Stimulated activated CD4-positive, alpha-beta T cell treated with anti-CD3 and anti-CD28 coated beads, Interleukin-15, amount 100 ng/mL, for 1 hour (primary cell): ENCODE measurements around the gene PCDHB6.
"Not testable (repeated sequence)": the region's sequence is repeated elsewhere in the genome, so short reads cannot be mapped to it uniquely, and the experiment has no call there.

Experiments used
- DNase-seq, 2 donors: peaks; one replicate each; pipeline ENCODE4 v3.0.0-alpha.2; 2020; ENCODE audit warnings: low read depth in 1 of 2, low spot score in 1 of 2

The PCDHB6 gene

GRCh38 chr5:141157901-141158300 lies 8.0 kb downstream of the PCDHB6 start:
- not testable (repeated sequence) for DNase-seq

GRCh38 chr5:141172381-141173204 lies 22.7 kb downstream of the PCDHB6 start, which contains the start of gene PCDHB7:
TSS of gene PCDHB7 (plus strand) at chr5:141172644. CDS start at chr5:141172836, 192 bp downstream.
- no peak for DNase-seq

GRCh38 chr5:141174291-141175104 lies 24.6 kb downstream of the PCDHB6 start:
- not testable (repeated sequence) for DNase-seq

- no peak for DNase-seq
These were observed 26.1 kb downstream of the PCDHB6 start for GRCh38 chr5:141175933-141176332.

- DNase-seq, result not testable (repeated sequence)
These were observed 27.8 kb downstream of the PCDHB6 start, which contains the start of gene PCDHB8 for GRCh38 chr5:141177577-141178191. TSS of gene PCDHB8 (plus strand) at chr5:141177790. CDS start at chr5:141178035, 245 bp downstream.

- DNase-seq, result not testable (repeated sequence)
These were observed 29.5 kb downstream of the PCDHB6 start for GRCh38 chr5:141179371-141179770.

- not testable (repeated sequence) for DNase-seq
These were observed 30.0 kb downstream of the PCDHB6 start for GRCh38 chr5:141179876-141180275.

- no peak for DNase-seq
These were observed 30.5 kb downstream of the PCDHB6 start for GRCh38 chr5:141180313-141180712.

- DNase-seq, result no peak
These were observed 32.4 kb downstream of the PCDHB6 start, which contains the start of gene PCDHB16 for GRCh38 chr5:141182248-141182647. TSS of gene PCDHB16 (plus strand) at chr5:141182387. CDS start at chr5:141182560, 173 bp downstream.

- not testable (repeated sequence) for DNase-seq
These were observed 34.4 kb downstream of the PCDHB6 start for GRCh38 chr5:141184117-141184855.

- DNase-seq, result no peak
These were observed 37.1 kb downstream of the PCDHB6 start, which contains the start of gene PCDHB9 for GRCh38 chr5:141186897-141187512. TSS of gene PCDHB9 (plus strand) at chr5:141187161. CDS start at chr5:141187319, 158 bp downstream.

- DNase-seq, result not testable (repeated sequence)
These were observed 38.8 kb downstream of the PCDHB6 start for GRCh38 chr5:141188682-141189081.

- DNase-seq, result not testable (repeated sequence)
These were observed 39.3 kb downstream of the PCDHB6 start for GRCh38 chr5:141189131-141189530.

- DNase-seq, result no peak
These were observed 42.4 kb downstream of the PCDHB6 start, which contains the start of gene PCDHB10 for GRCh38 chr5:141192110-141192725. TSS of gene PCDHB10 (plus strand) at chr5:141192353. CDS start at chr5:141192553, 200 bp downstream.

GRCh38 chr5:141194332-141194731 lies 44.5 kb downstream of the PCDHB6 start:
- not testable (repeated sequence) for DNase-seq

GRCh38 chr5:141196363-141196762 lies 46.5 kb downstream of the PCDHB6 start:
- no peak for DNase-seq

GRCh38 chr5:141199359-141200235 lies 49.7 kb downstream of the PCDHB6 start, which contains the start of gene PCDHB11:
TSS of gene PCDHB11 (plus strand) at chr5:141199627. CDS start at chr5:141199775, 148 bp downstream.
- DNase-seq, result no peak

GRCh38 chr5:141201126-141201525 lies 51.3 kb downstream of the PCDHB6 start:
- not testable (repeated sequence) for DNase-seq
